Esophagus muscularis mucosa (tissue), 4 donors: Measurements from ENCODE around the gene NUP188.

Source experiments
- EP300 ChIP-seq: sonication (generic); formaldehyde crosslinking; IDR thresholded peaks from one replicate; pipeline ENCODE4 v1.6.1; 2017; ENCODE audit warnings: antibody characterized with exemption
- POLR2A ChIP-seq: fragments of 450-650 bp; IDR thresholded peaks from one replicate; pipeline ENCODE4 v1.6.1; 2017; ENCODE audit warnings: antibody characterized with exemption, moderate library complexity, mild to moderate bottlenecking, low read depth
- POLR2AphosphoS5 ChIP-seq, 2 donors: sonication (generic); formaldehyde crosslinking; IDR thresholded peaks; one replicate each; pipeline ENCODE4 v1.6.1; 2017; ENCODE audit warnings: antibody characterized with exemption in 2 of 2
- TF ChIP-seq, protein P1 (sequence below), 3 experiments: fragments of 200-600 bp in 2 of 3; fragments of 450-650 bp in 1 of 3; sonication (generic) in 2 of 3; IDR thresholded peaks; one replicate each; pipeline ENCODE4 v1.5.1; 2017 to 2019; ENCODE audit warnings: antibody characterized with exemption in 3 of 3, mild to moderate bottlenecking in 2 of 3, moderate library complexity in 1 of 3

DNA sequence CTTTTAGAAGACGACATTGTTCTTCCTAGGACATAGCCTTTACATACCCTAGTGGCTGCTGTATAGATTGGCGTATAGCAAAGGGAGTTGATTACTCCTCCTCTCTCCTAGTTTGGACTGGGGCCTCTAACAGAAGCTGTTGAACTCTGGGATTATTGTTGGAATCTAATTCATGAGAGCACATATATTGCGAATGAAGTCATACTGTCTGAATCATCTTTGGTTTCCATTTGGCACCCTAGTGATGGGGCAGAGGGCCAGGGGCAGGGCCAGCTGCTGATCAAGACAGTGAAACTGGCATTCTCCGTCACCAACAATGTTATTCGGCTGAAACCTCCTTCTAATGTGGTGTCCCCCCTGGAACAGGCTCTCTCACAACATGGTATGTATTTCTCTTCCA lies 40.3 kb downstream of the NUP188 start:
- TF ChIP-seq, protein P1, sequence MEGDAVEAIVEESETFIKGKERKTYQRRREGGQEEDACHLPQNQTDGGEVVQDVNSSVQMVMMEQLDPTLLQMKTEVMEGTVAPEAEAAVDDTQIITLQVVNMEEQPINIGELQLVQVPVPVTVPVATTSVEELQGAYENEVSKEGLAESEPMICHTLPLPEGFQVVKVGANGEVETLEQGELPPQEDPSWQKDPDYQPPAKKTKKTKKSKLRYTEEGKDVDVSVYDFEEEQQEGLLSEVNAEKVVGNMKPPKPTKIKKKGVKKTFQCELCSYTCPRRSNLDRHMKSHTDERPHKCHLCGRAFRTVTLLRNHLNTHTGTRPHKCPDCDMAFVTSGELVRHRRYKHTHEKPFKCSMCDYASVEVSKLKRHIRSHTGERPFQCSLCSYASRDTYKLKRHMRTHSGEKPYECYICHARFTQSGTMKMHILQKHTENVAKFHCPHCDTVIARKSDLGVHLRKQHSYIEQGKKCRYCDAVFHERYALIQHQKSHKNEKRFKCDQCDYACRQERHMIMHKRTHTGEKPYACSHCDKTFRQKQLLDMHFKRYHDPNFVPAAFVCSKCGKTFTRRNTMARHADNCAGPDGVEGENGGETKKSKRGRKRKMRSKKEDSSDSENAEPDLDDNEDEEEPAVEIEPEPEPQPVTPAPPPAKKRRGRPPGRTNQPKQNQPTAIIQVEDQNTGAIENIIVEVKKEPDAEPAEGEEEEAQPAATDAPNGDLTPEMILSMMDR (IDR thresholded peaks at IDR 0.05) = no peak
- TF ChIP-seq POLR2AphosphoS5 (IDR thresholded peaks at IDR 0.05) (peak in 1 of 2 donors; percentile 49), POLR2A (no peak), EP300 (no peak)
